BLaER1 (cell line): ENCODE results near the gene EFNB1.

Source experiments
- H3K27ac ChIP-seq: shearing (Covaris generic); formaldehyde crosslinking; 2 replicates; pipeline ENCODE4 v1.8.1; 2022
- H3K27me3 ChIP-seq: shearing (Covaris generic); formaldehyde crosslinking; 2 replicates; pipeline ENCODE4 v1.8.1; 2022
- H3K36me3 ChIP-seq: shearing (Covaris generic); formaldehyde crosslinking; 2 replicates; pipeline ENCODE4 v1.8.1; 2022
- H3K4me1 ChIP-seq: shearing (Covaris generic); formaldehyde crosslinking; 2 replicates; pipeline ENCODE4 v1.8.1; 2022
- H3K4me2 ChIP-seq: shearing (Covaris generic); formaldehyde crosslinking; 2 replicates; pipeline ENCODE4 v1.8.1; 2022
- H3K4me3 ChIP-seq: shearing (Covaris generic); formaldehyde crosslinking; 2 replicates; pipeline ENCODE4 v1.8.1; 2022
- H3K9ac ChIP-seq: shearing (Covaris generic); formaldehyde crosslinking; 2 replicates; pipeline ENCODE4 v1.8.1; 2022
- H3K9me3 ChIP-seq: shearing (Covaris generic); formaldehyde crosslinking; 2 replicates; pipeline ENCODE4 v1.8.1; 2022
- H4K20me1 ChIP-seq: shearing (Covaris generic); formaldehyde crosslinking; 2 replicates; pipeline ENCODE4 v1.8.1; 2022
- Cebpa-rat ChIP-seq: shearing (Covaris generic); IDR thresholded peaks from 2 replicates; pipeline ENCODE4 v1.8.1; 2022

EFNB1 gene

DNA sequence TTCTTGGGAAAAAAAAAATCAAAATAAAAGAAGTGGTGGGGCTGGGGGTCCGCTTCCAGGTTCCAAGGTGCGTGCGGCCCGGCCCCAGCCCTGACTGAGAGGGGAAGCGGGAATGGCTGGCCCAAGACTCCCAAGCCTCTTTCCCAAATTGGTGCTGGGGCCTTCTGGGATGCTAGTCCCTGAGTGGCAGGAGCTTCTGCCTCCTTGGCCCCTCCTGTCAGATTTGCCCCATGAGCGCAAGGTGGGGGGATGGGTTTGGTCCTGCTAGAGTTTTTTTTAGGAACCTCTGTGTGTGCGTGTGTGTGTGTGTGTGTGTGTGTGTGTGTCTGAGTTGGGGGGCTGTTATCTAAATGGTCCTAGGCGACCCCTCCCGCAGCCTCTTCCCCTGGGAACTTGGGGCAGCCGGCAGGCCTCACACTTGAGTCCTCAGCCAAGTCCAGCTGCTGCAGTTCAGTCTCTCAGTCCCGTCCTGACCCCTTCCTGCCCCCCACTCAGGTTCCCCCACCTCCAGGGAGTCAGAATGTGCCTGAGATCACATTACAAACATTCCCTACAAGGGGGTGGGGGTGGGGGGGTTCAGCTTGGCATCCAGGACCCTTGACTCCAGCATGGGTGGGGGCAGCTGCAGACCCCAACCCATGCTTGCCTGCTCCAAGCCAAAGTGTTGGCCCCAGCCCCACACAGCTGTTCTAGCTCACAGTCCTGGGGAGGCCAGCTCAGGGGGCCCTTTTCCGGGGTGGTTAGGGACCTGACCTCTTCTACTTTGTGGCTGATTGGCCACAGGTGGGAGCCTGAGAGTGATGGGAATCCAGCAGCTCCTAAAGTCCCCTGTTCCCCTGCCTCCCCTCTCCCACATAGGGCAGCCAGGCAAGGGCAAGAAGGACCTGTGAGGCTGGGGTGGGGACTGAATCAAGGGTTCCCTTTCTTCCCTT lies 4.0 kb downstream of the EFNB1 start:
- Histone ChIP-seq H3K36me3 (no peaks in the 10 kb centered on the region), H3K27me3 (peaks cover 63% of the 10 kb centered on the region), H4K20me1 (peaks cover 84% of the 10 kb centered on the region), H3K4me2 (peak overlapping the region; percentile 83), H3K4me1 (peaks cover 66% of the 10 kb centered on the region), H3K4me3 (peak overlapping the region; percentile 80), H3K9ac (peak overlapping the region; percentile 85), H3K9me3 (no peaks in the 10 kb centered on the region), H3K27ac (peak overlapping the region; percentile 41)
- no peak for TF ChIP-seq Cebpa-rat

DNA sequence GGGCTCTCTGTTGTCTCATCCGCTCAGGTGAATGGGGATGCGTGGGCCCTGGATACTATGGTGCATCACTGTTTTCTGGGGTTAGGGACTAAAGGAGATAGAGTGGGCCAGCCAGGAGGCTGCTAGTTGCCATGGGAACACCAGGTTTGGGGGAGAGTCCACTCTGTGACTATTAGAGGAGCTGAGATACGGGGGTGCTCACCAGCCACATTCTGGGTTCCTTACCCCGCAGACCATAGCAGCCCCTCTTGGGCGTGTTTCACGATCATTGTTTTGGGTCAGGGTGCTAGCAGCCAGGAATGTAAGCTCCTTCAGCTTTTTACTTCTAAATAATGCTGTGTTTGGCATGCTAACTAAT lies 4.6 kb downstream of the EFNB1 start:
- H3K36me3 ChIP-seq = peaks cover 3% of the 10 kb centered on the region

DNA sequence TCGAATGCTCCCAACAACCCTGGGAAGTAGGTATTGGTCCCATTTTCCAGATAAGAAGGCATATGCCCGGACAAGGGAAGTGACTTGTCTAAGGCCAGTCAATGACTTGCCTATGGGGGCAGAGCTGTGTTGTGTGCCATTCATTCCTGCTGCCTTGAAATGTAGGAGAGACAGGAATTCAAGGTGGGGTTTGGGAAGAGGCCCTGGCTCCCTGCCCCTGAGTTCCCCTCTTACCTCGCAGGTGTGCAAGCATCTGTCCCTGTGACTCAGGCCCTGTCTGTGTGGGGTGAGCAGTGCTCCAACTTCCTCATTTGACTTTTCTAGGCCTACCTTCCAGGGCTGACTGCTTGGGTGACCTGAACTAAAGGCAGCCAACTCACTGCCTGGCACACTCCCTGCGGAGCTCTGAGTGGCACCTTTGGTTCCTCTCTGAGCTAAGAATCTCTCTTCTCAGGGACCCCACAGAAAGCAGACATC lies 5.1 kb downstream of the EFNB1 start:
- no peak for TF ChIP-seq Cebpa-rat
- Histone ChIP-seq H3K4me2 (peak overlapping the region; percentile 83), H3K4me3 (no peak overlapping the region), H3K4me1 (peaks cover 60% of the 10 kb centered on the region), H3K36me3 (peaks cover 7% of the 10 kb centered on the region), H3K27ac (no peak overlapping the region), H3K9me3 (no peaks in the 10 kb centered on the region), H3K27me3 (peaks cover 63% of the 10 kb centered on the region), H4K20me1 (peaks cover 94% of the 10 kb centered on the region), H3K9ac (no peak overlapping the region)

More for the DNA sequence above, 4.6 kb downstream of the EFNB1 start:
- Histone ChIP-seq H3K9me3 (no peaks in the 10 kb centered on the region), H3K4me2 (peak overlapping the region; percentile 83), H3K9ac (no peak overlapping the region), H3K27me3 (peaks cover 63% of the 10 kb centered on the region), H3K4me3 (no peak overlapping the region), H3K27ac (0 out of 2 replicates have a peak overlapping the region, but pooled peaks have one; percentile 22), H4K20me1 (peaks cover 90% of the 10 kb centered on the region), H3K4me1 (peaks cover 62% of the 10 kb centered on the region)
- no peak for TF ChIP-seq Cebpa-rat

DNA sequence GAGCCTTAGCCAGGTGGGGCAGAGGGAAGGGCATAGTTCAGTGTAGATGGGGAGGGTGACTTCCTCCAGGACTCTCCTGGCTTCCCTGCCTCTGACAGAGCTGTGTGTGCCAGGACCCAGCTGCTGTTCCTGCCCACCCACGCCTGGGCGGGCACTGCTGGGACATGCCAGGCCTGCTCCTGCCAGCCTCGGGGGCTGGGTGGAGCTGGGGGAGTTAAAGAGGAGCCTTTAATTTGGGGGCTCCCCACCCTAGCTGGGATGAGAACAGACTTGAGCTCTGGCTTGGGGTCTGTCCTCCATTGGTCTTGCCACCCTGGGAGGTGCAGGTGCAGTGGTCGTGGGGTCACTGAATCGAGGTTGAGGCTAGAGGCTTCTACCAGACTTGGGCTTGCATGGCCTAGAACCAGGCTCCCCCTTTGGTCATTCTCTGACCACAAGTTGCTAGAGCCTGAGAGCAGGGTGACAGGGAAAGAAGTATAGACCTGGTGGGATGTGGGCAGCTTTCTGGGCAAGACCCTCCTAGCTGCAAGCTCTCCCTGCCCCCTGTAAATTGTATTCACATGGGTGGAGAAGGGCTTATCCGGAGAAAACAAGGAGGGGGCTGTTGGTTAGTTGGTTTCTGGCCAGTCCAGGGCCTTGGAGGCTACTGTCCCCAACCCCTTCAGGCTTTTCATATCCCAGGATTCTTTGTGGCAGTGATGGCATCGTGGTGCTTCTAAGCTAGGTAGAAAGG lies 5.7 kb downstream of the EFNB1 start:
- Histone ChIP-seq H3K27me3 (peaks cover 63% of the 10 kb centered on the region), H3K4me1 (peaks cover 60% of the 10 kb centered on the region), H3K36me3 (peaks cover 14% of the 10 kb centered on the region), H3K27ac (no peak overlapping the region), H3K4me3 (no peak overlapping the region), H3K9me3 (no peaks in the 10 kb centered on the region), H3K4me2 (peak overlapping the region; percentile 83), H3K9ac (no peak overlapping the region), H4K20me1 (peaks cover 94% of the 10 kb centered on the region)
- TF ChIP-seq Cebpa-rat = no peak

DNA sequence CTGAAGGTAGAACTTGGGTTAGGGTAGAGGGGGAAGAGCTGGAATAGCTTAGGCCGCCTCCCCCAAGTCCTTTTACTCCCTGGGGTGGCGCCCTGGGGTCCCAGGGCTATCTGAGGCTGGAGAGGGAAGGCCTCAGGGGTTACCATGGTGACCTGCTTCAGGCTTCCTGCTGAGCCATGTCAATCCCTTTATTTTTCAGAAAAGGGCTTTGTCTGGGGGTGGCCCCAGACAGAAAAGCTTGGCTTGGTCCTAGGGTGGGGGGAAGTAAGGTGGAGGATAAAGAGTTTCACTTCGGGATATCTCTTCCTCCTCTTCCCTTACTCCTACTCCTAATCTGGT lies 6.3 kb downstream of the EFNB1 start:
- peak overlapping the region; percentile 83 for H3K4me2 ChIP-seq
- no peak overlapping the region for H3K4me3 ChIP-seq
- peaks cover 63% of the 10 kb centered on the region for H3K27me3 ChIP-seq
- TF ChIP-seq Cebpa-rat = no peak
- peaks cover 92% of the 10 kb centered on the region for H4K20me1 ChIP-seq
- H3K27ac ChIP-seq = no peak overlapping the region
- no peaks in the 10 kb centered on the region for H3K9me3 ChIP-seq
- no peak overlapping the region for H3K9ac ChIP-seq
- H3K36me3 ChIP-seq = peaks cover 19% of the 10 kb centered on the region
- peaks cover 60% of the 10 kb centered on the region for H3K4me1 ChIP-seq

DNA sequence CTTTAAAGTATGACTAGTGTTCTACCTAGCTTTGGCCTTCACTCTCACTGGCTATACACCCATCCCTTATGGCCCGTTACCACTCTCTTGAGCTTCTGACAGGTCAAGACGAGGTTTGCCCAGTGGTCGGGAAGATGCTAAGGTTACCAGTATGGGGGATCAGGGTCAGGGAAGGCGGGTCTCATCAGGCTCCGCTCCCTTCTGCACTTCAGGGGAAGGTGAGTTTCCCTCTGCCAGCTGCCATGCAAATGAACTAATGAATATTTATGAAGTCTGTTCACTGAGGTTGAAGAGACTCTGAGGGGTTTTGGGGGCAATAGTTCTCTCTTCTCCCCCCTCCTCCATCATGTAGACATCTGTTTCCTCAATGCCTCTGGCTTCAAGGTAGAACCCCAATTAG lies 6.6 kb downstream of the EFNB1 start:
- no peak overlapping the region for H3K4me3 ChIP-seq
- H3K4me2 ChIP-seq = peak overlapping the region; percentile 83
- H3K4me1 ChIP-seq = peaks cover 60% of the 10 kb centered on the region
- no peak for TF ChIP-seq Cebpa-rat
- H3K27me3 ChIP-seq = peaks cover 63% of the 10 kb centered on the region
- no peak overlapping the region for H3K27ac ChIP-seq
- peaks cover 23% of the 10 kb centered on the region for H3K36me3 ChIP-seq
- peaks cover 88% of the 10 kb centered on the region for H4K20me1 ChIP-seq
- H3K9me3 ChIP-seq = no peaks in the 10 kb centered on the region
- H3K9ac ChIP-seq = no peak overlapping the region

DNA sequence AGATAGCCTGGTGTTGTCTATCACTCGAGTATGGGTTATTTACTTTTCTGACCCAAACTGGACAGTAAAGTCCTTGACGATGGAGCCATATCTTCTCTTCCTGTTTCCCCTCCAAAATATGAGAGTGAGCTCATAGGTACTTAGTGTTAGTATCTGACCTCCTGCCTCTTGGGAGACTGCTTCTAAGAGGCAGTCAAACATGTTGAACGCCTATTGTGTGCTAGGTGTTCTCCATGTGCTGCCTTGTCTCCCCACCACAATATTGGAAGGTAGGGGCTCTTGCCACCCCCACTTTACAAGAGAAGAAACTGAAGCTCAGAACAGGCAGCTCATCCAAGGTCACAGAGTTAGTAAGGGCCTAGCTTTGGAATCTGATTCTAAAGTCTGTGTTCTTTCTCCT lies 8.3 kb downstream of the EFNB1 start:
- no peak overlapping the region for H3K9ac ChIP-seq
- H3K4me2 ChIP-seq = peak overlapping the region; percentile 31
- TF ChIP-seq Cebpa-rat = no peak
- H3K4me3 ChIP-seq = no peak overlapping the region
- peaks cover 63% of the 10 kb centered on the region for H3K4me1 ChIP-seq
- no peak overlapping the region for H3K27ac ChIP-seq
- H3K27me3 ChIP-seq = peaks cover 59% of the 10 kb centered on the region
- no peaks in the 10 kb centered on the region for H3K9me3 ChIP-seq
- peaks cover 83% of the 10 kb centered on the region for H4K20me1 ChIP-seq
- H3K36me3 ChIP-seq = peaks cover 36% of the 10 kb centered on the region

DNA sequence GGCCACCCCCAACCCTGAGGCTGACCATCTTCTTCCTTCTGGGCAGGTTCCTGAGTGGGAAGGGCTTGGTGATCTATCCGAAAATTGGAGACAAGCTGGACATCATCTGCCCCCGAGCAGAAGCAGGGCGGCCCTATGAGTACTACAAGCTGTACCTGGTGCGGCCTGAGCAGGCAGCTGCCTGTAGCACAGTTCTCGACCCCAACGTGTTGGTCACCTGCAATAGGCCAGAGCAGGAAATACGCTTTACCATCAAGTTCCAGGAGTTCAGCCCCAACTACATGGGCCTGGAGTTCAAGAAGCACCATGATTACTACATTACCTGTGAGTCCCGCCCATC lies 9.7 kb downstream of the EFNB1 start:
- Histone ChIP-seq H3K4me3 (no peak overlapping the region), H3K9me3 (no peaks in the 10 kb centered on the region), H3K9ac (no peak overlapping the region), H3K27ac (no peak overlapping the region), H3K4me1 (peaks cover 63% of the 10 kb centered on the region), H3K27me3 (peaks cover 61% of the 10 kb centered on the region), H3K36me3 (peaks cover 36% of the 10 kb centered on the region), H3K4me2 (no peak overlapping the region), H4K20me1 (peaks cover 83% of the 10 kb centered on the region)
- TF ChIP-seq Cebpa-rat = no peak

DNA sequence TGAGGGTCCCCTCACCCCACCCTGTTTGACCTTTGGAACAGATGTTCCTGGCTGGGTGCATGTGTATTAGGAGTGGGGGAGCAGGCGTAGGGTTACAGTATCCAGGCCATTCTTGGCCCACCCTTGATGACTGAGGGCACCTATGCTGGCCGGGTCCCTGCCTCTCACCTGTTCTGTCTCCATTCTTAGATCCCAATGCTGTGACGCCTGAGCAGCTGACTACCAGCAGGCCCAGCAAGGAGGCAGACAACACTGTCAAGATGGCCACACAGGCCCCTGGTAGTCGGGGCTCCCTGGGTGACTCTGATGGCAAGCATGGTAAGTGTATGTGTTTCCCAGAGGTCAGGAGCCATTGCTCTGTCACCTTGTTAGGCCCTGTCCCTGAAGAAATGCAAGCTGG lies 10.9 kb downstream of the EFNB1 start:
- Histone ChIP-seq H3K27me3 (peaks cover 61% of the 10 kb centered on the region), H4K20me1 (peaks cover 81% of the 10 kb centered on the region), H3K4me2 (no peak overlapping the region), H3K27ac (no peak overlapping the region), H3K4me1 (peaks cover 63% of the 10 kb centered on the region), H3K9me3 (no peaks in the 10 kb centered on the region), H3K9ac (no peak overlapping the region), H3K36me3 (peaks cover 36% of the 10 kb centered on the region), H3K4me3 (no peak overlapping the region)
- TF ChIP-seq Cebpa-rat = no peak

DNA sequence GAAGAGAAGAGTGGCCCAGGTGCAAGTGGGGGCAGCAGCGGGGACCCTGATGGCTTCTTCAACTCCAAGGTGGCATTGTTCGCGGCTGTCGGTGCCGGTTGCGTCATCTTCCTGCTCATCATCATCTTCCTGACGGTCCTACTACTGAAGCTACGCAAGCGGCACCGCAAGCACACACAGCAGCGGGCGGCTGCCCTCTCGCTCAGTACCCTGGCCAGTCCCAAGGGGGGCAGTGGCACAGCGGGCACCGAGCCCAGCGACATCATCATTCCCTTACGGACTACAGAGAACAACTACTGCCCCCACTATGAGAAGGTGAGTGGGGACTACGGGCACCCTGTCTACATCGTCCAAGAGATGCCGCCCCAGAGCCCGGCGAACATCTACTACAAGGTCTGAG lies 11.4 kb downstream of the EFNB1 start:
- no peaks in the 10 kb centered on the region for H3K9me3 ChIP-seq
- no peak overlapping the region for H3K9ac ChIP-seq
- peaks cover 60% of the 10 kb centered on the region for H3K4me1 ChIP-seq
- no peak overlapping the region for H3K27ac ChIP-seq
- no peak overlapping the region for H3K4me2 ChIP-seq
- peaks cover 77% of the 10 kb centered on the region for H4K20me1 ChIP-seq
- no peak overlapping the region for H3K4me3 ChIP-seq
- no peak for TF ChIP-seq Cebpa-rat
- peaks cover 61% of the 10 kb centered on the region for H3K27me3 ChIP-seq
- peaks cover 36% of the 10 kb centered on the region for H3K36me3 ChIP-seq
